Neural cell (in vitro differentiated cells): Measurements from ENCODE around the gene IGSF23. TPM values are rescaled to one million over a fixed set of nuclear protein-coding genes. Genes with fewer than 3 reads are reported as not detected.

ENCODE experiments used
- H2AFZ ChIP-seq: fragments of 200-600, 300-800 bp; sonication (generic), shearing (Covaris generic); 2 replicates; pipeline ENCODE4 v1.6.0; 2014; ENCODE audit warnings: low read depth, mild to moderate bottlenecking, antibody characterized with exemption, low read length, moderate library complexity
- H3F3A ChIP-seq: fragments of 200-600 bp; shearing (Covaris generic); 2 replicates; pipeline ENCODE4 v1.6.1; 2016; ENCODE audit warnings: mild to moderate bottlenecking, moderate library complexity, mixed read lengths, antibody characterized with exemption, low read length; ENCODE audit not compliant: insufficient read depth, poor library complexity, severe bottlenecking
- H3K27ac ChIP-seq: fragments of 200-600, 300-800 bp; sonication (generic), shearing (Covaris generic); 2 replicates; pipeline ENCODE4 v1.5.1; 2014; ENCODE audit warnings: mild to moderate bottlenecking, low read length, moderate library complexity
- H3K27me3 ChIP-seq: fragments of 300-800, 200-600 bp; sonication (generic), shearing (Covaris generic); 2 replicates; pipeline ENCODE4 v1.6.0; 2014; ENCODE audit warnings: mild to moderate bottlenecking, low read depth, low read length, moderate library complexity; ENCODE audit not compliant: insufficient read depth
- H3K36me3 ChIP-seq: fragments of 300-800, 200-600 bp; sonication (generic), shearing (Covaris generic); 2 replicates; pipeline ENCODE4 v1.5.1; 2014; ENCODE audit warnings: mild to moderate bottlenecking, antibody characterized with exemption, low read length, moderate library complexity; ENCODE audit not compliant: insufficient read depth
- H3K4me2 ChIP-seq: fragments of 300-800, 200-600 bp; sonication (generic), shearing (Covaris generic); 2 replicates; pipeline ENCODE4 v1.6.0; 2014; ENCODE audit warnings: mild to moderate bottlenecking, low read length
- H3K4me3 ChIP-seq: fragments of 300-800, 200-600 bp; sonication (generic), shearing (Covaris generic); 2 replicates; pipeline ENCODE4 v1.5.1; 2014; ENCODE audit warnings: mild to moderate bottlenecking, low read length, moderate library complexity
- H3K79me2 ChIP-seq: fragments of 200-600 bp; shearing (Covaris generic); replicated peaks from 2 replicates; pipeline ENCODE4 v1.6.0; 2014; ENCODE audit warnings: mild to moderate bottlenecking, low read length, moderate library complexity; ENCODE audit not compliant: insufficient read depth
- H3K9ac ChIP-seq: fragments of 300-800, 200-600 bp; sonication (generic), shearing (Covaris generic); 2 replicates; pipeline ENCODE4 v1.6.1; 2016; ENCODE audit warnings: mild to moderate bottlenecking, low read length, mixed read lengths
- H3K9me2 ChIP-seq: fragments of 200-600 bp; shearing (Covaris generic); 2 replicates; pipeline ENCODE4 v1.6.1; 2016; ENCODE audit warnings: mild to moderate bottlenecking, low read length, mixed read lengths; ENCODE audit not compliant: insufficient read depth
- H3K9me3 ChIP-seq: fragments of 200-600, 300-800 bp; sonication (generic), shearing (Covaris generic); 2 replicates; pipeline ENCODE4 v1.6.1; 2016; ENCODE audit warnings: mild to moderate bottlenecking, mixed run types, low read length, moderate library complexity, mixed read lengths
- H4K20me1 ChIP-seq: fragments of 200-600 bp; shearing (Covaris generic); 2 replicates; pipeline ENCODE4 v1.6.1; 2016; ENCODE audit warnings: mild to moderate bottlenecking, mixed run types; ENCODE audit not compliant: insufficient read depth
- EP300 ChIP-seq: fragments of 450-650 bp; conservative IDR thresholded peaks from 2 replicates; pipeline ENCODE4 v1.6.1; 2014; ENCODE audit warnings: antibody characterized with exemption, mild to moderate bottlenecking, moderate library complexity; ENCODE audit not compliant: poor library complexity, severe bottlenecking
- EZH2 ChIP-seq: fragments of 200-600, 300-800 bp; shearing (Covaris generic), sonication (generic); IDR thresholded peaks from 2 replicates; pipeline ENCODE4 v1.6.1; 2014; ENCODE audit warnings: antibody characterized with exemption, low read length, borderline replicate concordance, mild to moderate bottlenecking; ENCODE audit not compliant: insufficient read depth, poor library complexity, severe bottlenecking
- MXI1 ChIP-seq: fragments of 450-650 bp; conservative IDR thresholded peaks from 2 replicates; pipeline ENCODE4 v1.6.1; 2014; ENCODE audit warnings: antibody characterized with exemption, mild to moderate bottlenecking; ENCODE audit not compliant: poor library complexity, severe bottlenecking
- POLR2AphosphoS5 ChIP-seq: IDR thresholded peaks from 2 replicates; pipeline ENCODE4 v1.6.1; 2012
- RAD21 ChIP-seq: fragments of 450-650 bp; conservative IDR thresholded peaks from 2 replicates; pipeline ENCODE4 v1.6.1; 2014; ENCODE audit warnings: antibody characterized with exemption, mild to moderate bottlenecking, moderate library complexity
- SMC3 ChIP-seq: fragments of 450-650 bp; conservative IDR thresholded peaks from 2 replicates; pipeline ENCODE4 v1.6.1; 2014; ENCODE audit warnings: antibody characterized with exemption, mild to moderate bottlenecking, moderate library complexity; ENCODE audit not compliant: poor library complexity
- TAF1 ChIP-seq: IDR thresholded peaks from 2 replicates; pipeline ENCODE4 v1.6.1; 2012; ENCODE audit warnings: low read depth
- polyA plus RNA-seq: library from polyadenylated mRNA; depleted of rRNA; stranded (reverse); fragments of >200 nt; gene quantifications from 2 replicates; pipeline ENCODE4 v1.2.3, GENCODE V29; 2014
- TF ChIP-seq, protein P1 (sequence below): fragments of 450-650 bp; IDR thresholded peaks from 2 replicates; pipeline ENCODE4 v1.5.1; 2014; ENCODE audit warnings: antibody characterized with exemption, mild to moderate bottlenecking, moderate library complexity; ENCODE audit not compliant: poor library complexity, severe bottlenecking
- TF ChIP-seq, protein P2 (sequence below): IDR thresholded peaks from 2 replicates; pipeline ENCODE4 v1.6.1; 2012; ENCODE audit warnings: borderline replicate concordance

IGSF23 gene
- polyA plus RNA-seq, 1 donor from 2014 or later: not detected

DNA sequence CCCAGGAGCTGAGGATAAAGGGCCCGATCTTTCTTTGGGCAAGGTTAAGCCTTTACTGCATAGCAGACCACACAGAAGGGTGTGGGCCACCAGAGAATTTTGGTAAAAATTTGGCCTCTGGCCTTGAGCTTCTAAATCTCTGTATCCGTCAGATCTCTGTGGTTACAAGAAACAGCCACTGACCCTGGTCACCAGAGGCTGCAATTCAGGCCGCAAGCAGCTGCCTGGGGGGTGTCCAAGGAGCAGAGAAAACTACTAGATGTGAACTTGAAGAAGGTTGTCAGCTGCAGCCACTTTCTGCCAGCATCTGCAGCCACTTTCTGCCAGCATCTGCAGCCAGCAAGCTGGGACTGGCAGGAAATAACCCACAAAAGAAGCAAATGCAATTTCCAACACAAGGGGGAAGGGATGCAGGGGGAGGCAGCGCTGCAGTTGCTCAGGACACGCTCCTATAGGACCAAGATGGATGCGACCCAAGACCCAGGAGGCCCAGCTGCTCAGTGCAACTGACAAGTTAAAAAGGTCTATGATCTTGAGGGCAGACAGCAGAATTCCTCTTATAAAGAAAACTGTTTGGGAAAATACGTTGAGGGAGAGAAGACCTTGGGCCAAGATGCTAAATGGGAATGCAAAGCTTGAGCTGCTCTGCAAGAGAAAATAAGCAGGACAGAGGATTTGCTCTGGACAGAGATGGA is 49.5 kb downstream of the IGSF23 start:
- no peaks in the 10 kb centered on the region for H3K9me3 ChIP-seq
- H3K36me3 ChIP-seq: peaks cover 5% of the 10 kb centered on the region
- H3K9ac ChIP-seq: no peak overlapping the region
- TF ChIP-seq, protein P1, sequence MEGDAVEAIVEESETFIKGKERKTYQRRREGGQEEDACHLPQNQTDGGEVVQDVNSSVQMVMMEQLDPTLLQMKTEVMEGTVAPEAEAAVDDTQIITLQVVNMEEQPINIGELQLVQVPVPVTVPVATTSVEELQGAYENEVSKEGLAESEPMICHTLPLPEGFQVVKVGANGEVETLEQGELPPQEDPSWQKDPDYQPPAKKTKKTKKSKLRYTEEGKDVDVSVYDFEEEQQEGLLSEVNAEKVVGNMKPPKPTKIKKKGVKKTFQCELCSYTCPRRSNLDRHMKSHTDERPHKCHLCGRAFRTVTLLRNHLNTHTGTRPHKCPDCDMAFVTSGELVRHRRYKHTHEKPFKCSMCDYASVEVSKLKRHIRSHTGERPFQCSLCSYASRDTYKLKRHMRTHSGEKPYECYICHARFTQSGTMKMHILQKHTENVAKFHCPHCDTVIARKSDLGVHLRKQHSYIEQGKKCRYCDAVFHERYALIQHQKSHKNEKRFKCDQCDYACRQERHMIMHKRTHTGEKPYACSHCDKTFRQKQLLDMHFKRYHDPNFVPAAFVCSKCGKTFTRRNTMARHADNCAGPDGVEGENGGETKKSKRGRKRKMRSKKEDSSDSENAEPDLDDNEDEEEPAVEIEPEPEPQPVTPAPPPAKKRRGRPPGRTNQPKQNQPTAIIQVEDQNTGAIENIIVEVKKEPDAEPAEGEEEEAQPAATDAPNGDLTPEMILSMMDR: no peak
- no peak for TF ChIP-seq MXI1
- TF ChIP-seq SMC3: no peak
- TF ChIP-seq POLR2AphosphoS5: no peak
- no peak for TF ChIP-seq EZH2
- no peak overlapping the region for H2AFZ ChIP-seq
- H3K27me3 ChIP-seq: no peaks in the 10 kb centered on the region
- H3K9me2 ChIP-seq: no peaks in the 10 kb centered on the region
- no peak overlapping the region for H3K4me3 ChIP-seq
- H3F3A ChIP-seq: no peaks in the 10 kb centered on the region
- H3K4me2 ChIP-seq: no peak overlapping the region
- H3K79me2 ChIP-seq: no peaks in the 10 kb centered on the region
- no peaks in the 10 kb centered on the region for H4K20me1 ChIP-seq
- no peak overlapping the region for H3K27ac ChIP-seq

DNA sequence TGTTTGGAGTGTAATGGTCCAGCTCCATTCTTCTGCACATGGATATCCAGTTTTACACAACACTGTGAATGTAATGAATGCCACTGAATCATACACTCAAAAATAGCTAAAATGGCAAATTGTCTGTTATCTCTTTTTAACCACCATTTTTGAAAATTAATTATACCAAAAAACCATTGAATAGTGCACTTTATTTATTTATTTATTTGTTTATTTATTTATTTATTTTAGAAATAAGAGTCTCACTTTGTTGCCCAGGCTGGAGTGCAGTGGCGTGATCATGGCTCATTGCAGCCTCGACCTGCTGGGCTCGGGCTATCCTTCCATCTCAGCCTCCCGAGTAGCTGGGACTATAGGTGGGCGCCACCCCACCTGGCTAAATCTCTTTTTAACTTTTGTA is 50.6 kb downstream of the IGSF23 start:
- Histone ChIP-seq H3K27ac (no peak overlapping the region), H3K27me3 (no peaks in the 10 kb centered on the region), H3K9ac (no peak overlapping the region), H3K36me3 (no peaks in the 10 kb centered on the region), H2AFZ (no peak overlapping the region), H4K20me1 (no peaks in the 10 kb centered on the region), H3K4me2 (no peak overlapping the region), H3K4me3 (no peak overlapping the region), H3K9me3 (no peaks in the 10 kb centered on the region), H3K79me2 (no peaks in the 10 kb centered on the region), H3K9me2 (no peaks in the 10 kb centered on the region), H3F3A (no peaks in the 10 kb centered on the region)
- no peak for TF ChIP-seq TAF1
- TF ChIP-seq POLR2AphosphoS5: no peak
- TF ChIP-seq MXI1: no peak
- TF ChIP-seq EZH2: no peak
- TF ChIP-seq, protein P1: no peak
- TF ChIP-seq, protein P2, sequence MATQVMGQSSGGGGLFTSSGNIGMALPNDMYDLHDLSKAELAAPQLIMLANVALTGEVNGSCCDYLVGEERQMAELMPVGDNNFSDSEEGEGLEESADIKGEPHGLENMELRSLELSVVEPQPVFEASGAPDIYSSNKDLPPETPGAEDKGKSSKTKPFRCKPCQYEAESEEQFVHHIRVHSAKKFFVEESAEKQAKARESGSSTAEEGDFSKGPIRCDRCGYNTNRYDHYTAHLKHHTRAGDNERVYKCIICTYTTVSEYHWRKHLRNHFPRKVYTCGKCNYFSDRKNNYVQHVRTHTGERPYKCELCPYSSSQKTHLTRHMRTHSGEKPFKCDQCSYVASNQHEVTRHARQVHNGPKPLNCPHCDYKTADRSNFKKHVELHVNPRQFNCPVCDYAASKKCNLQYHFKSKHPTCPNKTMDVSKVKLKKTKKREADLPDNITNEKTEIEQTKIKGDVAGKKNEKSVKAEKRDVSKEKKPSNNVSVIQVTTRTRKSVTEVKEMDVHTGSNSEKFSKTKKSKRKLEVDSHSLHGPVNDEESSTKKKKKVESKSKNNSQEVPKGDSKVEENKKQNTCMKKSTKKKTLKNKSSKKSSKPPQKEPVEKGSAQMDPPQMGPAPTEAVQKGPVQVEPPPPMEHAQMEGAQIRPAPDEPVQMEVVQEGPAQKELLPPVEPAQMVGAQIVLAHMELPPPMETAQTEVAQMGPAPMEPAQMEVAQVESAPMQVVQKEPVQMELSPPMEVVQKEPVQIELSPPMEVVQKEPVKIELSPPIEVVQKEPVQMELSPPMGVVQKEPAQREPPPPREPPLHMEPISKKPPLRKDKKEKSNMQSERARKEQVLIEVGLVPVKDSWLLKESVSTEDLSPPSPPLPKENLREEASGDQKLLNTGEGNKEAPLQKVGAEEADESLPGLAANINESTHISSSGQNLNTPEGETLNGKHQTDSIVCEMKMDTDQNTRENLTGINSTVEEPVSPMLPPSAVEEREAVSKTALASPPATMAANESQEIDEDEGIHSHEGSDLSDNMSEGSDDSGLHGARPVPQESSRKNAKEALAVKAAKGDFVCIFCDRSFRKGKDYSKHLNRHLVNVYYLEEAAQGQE: no peak
- no peak for TF ChIP-seq SMC3
- no peak for TF ChIP-seq EP300
- no peak for TF ChIP-seq RAD21
